CD4-positive, CD25-positive, alpha-beta regulatory T cell (primary cell): ENCODE measurements around the gene SETX. TPM values are rescaled to one million over a fixed set of nuclear protein-coding genes. Genes with fewer than 3 reads are reported as not detected.
A peak's percentile ranks its signal among the peaks of the same experiment; 100 is the strongest.

Experiments
- ATAC-seq, 2 donors: fragments of 150-1000 bp; cut with Tn5 transposase; one replicate each; pipeline ENCODE4 v1.10.0; 2021; ENCODE audit warnings: low read depth in 2 of 2, moderate number of reproducible peaks in 2 of 2, moderate library complexity in 1 of 2
- DNase-seq, 3 donors: peaks; one replicate each; pipeline versions ENCODE4 v3.0.0 to v3.0.0-alpha.2; 2012 to 2022; ENCODE audit warnings: mixed read lengths in 1 of 3
- H3K27ac ChIP-seq: one replicate; pipeline ENCODE4 v1.7.0; 2013; ENCODE audit warnings: mild to moderate bottlenecking, low read length; ENCODE audit not compliant: insufficient read depth, poor library complexity, severe bottlenecking
- H3K27me3 ChIP-seq: one replicate; pipeline ENCODE4 v1.7.0; 2013; ENCODE audit warnings: low read length; ENCODE audit not compliant: control insufficient read depth, insufficient read depth
- H3K36me3 ChIP-seq: one replicate; pipeline ENCODE4 v1.7.0; 2013; ENCODE audit warnings: mild to moderate bottlenecking, low read length, moderate library complexity; ENCODE audit not compliant: control insufficient read depth, insufficient read depth
- H3K4me1 ChIP-seq: 2 replicates; pipeline ENCODE4 v1.7.0; 2013; ENCODE audit warnings: mild to moderate bottlenecking, low read length; ENCODE audit not compliant: insufficient read depth, control insufficient read depth, poor library complexity, severe bottlenecking
- H3K4me3 ChIP-seq: one replicate; pipeline ENCODE4 v1.7.0; 2013; ENCODE audit warnings: low read depth, mild to moderate bottlenecking, low read length, moderate library complexity
- H3K9me3 ChIP-seq, 2 experiments: 1 replicate in 1 of 2; 2 replicates in 1 of 2; pipeline ENCODE4 v1.7.0; 2013; ENCODE audit warnings: low read length in 2 of 2, mild to moderate bottlenecking in 1 of 2, moderate library complexity in 1 of 2; ENCODE audit not compliant: control insufficient read depth in 2 of 2
- H3K27ac Mint-ChIP-seq, 3 donors: one replicate each; pipeline ENCODE4 v1.8.0; 2020 to 2022; ENCODE audit warnings: mild to moderate bottlenecking in 3 of 3, mixed read lengths in 3 of 3, moderate library complexity in 2 of 3
- H3K27me3 Mint-ChIP-seq: one replicate; pipeline ENCODE4 v1.8.0; 2022; ENCODE audit warnings: mild to moderate bottlenecking, mixed read lengths
- H3K36me3 Mint-ChIP-seq: one replicate; pipeline ENCODE4 v1.8.0; 2020; ENCODE audit warnings: mixed read lengths
- H3K4me1 Mint-ChIP-seq, 4 donors: one replicate each; pipeline ENCODE4 v1.8.0; 2020 to 2022; ENCODE audit warnings: mixed read lengths in 4 of 4, mild to moderate bottlenecking in 1 of 4
- H3K4me3 Mint-ChIP-seq, 4 donors: one replicate each; pipeline ENCODE4 v1.8.0; 2020 to 2022; ENCODE audit warnings: mild to moderate bottlenecking in 4 of 4, mixed read lengths in 4 of 4, moderate library complexity in 3 of 4
- H3K9me3 Mint-ChIP-seq, 7 donors: one replicate each; pipeline ENCODE4 v1.8.0; 2020 to 2022; ENCODE audit warnings: mixed read lengths in 7 of 7, mild to moderate bottlenecking in 3 of 7, moderate library complexity in 2 of 7
- polyA plus RNA-seq, 4 donors: library from polyadenylated mRNA; unstranded; fragments of 300-500 nt; fragmentation: Illumina TruSeq; gene quantifications; one replicate each; pipeline ENCODE4 v1.2.3, GENCODE V29; 2021
- total RNA-seq: library from RNA; stranded (reverse); gene quantifications from one replicate; pipeline ENCODE4 v1.2.3, GENCODE V29; 2022

The SETX gene
- total and polyA plus RNA-seq, 5 donors from 2014 or later, result 22.6 to 70.5 (median 30.6) TPM

DNA sequence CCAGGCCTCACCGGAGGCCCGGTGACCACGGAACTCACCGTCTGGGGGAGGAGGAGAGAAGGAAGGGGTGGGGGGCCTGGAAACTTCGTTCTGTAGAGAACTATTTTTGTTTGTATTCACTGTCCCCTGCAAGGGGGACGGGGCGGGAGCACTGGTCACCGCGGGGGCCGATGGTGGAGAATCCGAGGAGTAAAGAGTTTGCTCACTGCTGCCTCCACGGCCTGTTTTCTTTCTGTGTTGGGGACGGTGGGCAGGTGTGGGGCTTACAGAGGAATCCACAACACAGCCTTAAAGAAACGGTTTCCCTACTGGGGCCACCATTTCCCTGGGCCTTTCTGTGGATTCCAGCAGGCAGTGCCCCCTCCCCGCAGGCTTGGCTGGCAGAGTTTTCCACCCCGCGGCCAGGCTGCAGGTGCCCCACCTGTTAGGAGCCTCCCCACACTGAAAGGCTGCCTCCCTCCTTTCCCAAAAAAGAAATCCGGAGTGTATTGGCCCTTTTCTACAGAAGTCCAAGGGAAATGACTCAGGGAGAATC, 112.1 kb downstream of the SETX start:
- ATAC-seq, result no peak
- DNase-seq, result peak in 1 of 3 donors; percentile 18
- no peak overlapping the region for H3K27ac ChIP-seq
- H3K9me3 ChIP-seq, result no peaks in the 10 kb centered on the region
- H3K27me3 Mint-ChIP-seq, result peaks cover 17% of the 10 kb centered on the region
- H3K4me1 ChIP-seq, result peaks cover 22% of the 10 kb centered on the region
- H3K27me3 ChIP-seq, result no peaks in the 10 kb centered on the region
- no peaks in the 10 kb centered on the region for H3K36me3 Mint-ChIP-seq
- peak overlapping the region; percentile 48 for H3K4me3 ChIP-seq
- peak overlapping the region; percentile 91 to 96 (median 94) for H3K4me3 Mint-ChIP-seq
- H3K4me1 Mint-ChIP-seq, result peaks cover 0 to 21% (median 4%) of the 10 kb centered on the region in 4 donors
- peaks cover 0 to 1% (median 0%) of the 10 kb centered on the region in 7 donors for H3K9me3 Mint-ChIP-seq
- H3K36me3 ChIP-seq, result no peaks in the 10 kb centered on the region
- H3K27ac Mint-ChIP-seq, result peak overlapping the region; percentile 62 to 90 (median 89)

DNA sequence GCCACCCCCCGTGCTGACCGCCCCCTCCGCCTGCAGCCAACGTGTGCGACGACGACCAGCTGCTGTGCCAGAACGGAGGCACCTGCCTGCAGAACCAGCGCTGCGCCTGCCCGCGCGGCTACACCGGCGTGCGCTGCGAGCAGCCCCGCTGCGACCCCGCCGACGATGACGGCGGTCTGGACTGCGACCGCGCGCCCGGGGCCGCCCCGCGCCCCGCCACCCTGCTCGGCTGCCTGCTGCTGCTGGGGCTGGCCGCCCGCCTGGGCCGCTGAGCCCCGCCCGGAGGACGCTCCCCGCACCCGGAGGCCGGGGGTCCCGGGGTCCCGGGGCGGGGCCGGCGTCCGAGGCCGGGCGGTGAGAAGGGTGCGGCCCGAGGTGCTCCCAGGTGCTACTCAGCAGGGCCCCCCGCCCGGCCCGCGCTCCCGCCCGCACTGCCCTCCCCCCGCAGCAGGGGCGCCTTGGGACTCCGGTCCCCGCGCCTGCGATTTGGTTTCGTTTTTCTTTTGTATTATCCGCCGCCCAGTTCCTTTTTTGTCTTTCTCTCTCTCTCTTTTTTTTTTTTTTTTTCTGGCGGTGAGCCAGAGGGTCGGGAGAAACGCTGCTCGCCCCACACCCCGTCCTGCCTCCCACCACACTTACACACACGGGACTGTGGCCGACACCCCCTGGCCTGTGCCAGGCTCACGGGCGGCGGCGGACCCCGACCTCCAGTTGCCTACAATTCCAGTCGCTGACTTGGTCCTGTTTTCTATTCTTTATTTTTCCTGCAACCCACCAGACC, 112.8 kb downstream of the SETX start:
- peak overlapping the region; percentile 60 for H3K27ac ChIP-seq
- ATAC-seq, result no peak

DNA sequence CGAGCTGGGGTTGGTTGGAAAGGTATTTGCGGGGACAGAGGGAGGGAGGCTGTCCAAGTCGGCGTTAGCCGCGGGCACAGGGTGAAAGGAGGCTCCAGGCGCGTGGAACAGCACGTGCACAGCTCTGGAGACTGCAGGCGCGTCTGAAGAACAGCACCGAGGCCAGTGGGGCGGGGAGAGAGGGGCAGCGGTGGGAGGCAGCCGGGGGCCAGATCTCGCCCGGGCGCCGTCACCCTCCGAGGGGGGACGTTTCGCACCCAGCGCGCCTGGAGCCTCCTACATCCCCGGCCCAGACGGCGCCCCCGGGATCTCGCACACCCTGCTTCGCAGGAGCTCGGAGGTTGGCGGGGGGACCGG, 113.3 kb downstream of the SETX start:
- Histone ChIP-seq H3K4me1 (peaks cover 22% of the 10 kb centered on the region), H3K36me3 (no peaks in the 10 kb centered on the region), H3K4me3 (peak overlapping the region; percentile 66), H3K27ac (peak overlapping the region; percentile 60), H3K9me3 (no peaks in the 10 kb centered on the region), H3K27me3 (no peaks in the 10 kb centered on the region)
- Mint-ChIP-seq H3K4me3 (peak overlapping the region; percentile 95 to 100 (median 98)), H3K27me3 (peaks cover 12% of the 10 kb centered on the region), H3K9me3 (peaks cover 0 to 1% (median 0%) of the 10 kb centered on the region in 7 donors), H3K27ac (peak overlapping the region; percentile 87 to 97 (median 90)), H3K36me3 (no peaks in the 10 kb centered on the region), H3K4me1 (peaks cover 0 to 25% (median 7%) of the 10 kb centered on the region in 4 donors)
- DNase-seq (no peak), ATAC-seq (peak in 1 of 2 donors; percentile 0)

More for the DNA sequence above, 112.8 kb downstream of the SETX start:
- H3K27me3 ChIP-seq, result no peaks in the 10 kb centered on the region
- peak overlapping the region; percentile 91 to 96 (median 94) for H3K4me3 Mint-ChIP-seq
- peaks cover 0 to 21% (median 4%) of the 10 kb centered on the region in 4 donors for H3K4me1 Mint-ChIP-seq
- DNase-seq, result peak; percentile 46 to 75 (median 48)
- H3K36me3 ChIP-seq, result no peaks in the 10 kb centered on the region
- peaks cover 17% of the 10 kb centered on the region for H3K27me3 Mint-ChIP-seq
- no peaks in the 10 kb centered on the region for H3K36me3 Mint-ChIP-seq
- peak overlapping the region; percentile 48 for H3K4me3 ChIP-seq
- H3K9me3 Mint-ChIP-seq, result peaks cover 0 to 1% (median 0%) of the 10 kb centered on the region in 7 donors
- H3K27ac Mint-ChIP-seq, result peak overlapping the region; percentile 62 to 90 (median 89)
- no peaks in the 10 kb centered on the region for H3K9me3 ChIP-seq
- H3K4me1 ChIP-seq, result peaks cover 22% of the 10 kb centered on the region

DNA sequence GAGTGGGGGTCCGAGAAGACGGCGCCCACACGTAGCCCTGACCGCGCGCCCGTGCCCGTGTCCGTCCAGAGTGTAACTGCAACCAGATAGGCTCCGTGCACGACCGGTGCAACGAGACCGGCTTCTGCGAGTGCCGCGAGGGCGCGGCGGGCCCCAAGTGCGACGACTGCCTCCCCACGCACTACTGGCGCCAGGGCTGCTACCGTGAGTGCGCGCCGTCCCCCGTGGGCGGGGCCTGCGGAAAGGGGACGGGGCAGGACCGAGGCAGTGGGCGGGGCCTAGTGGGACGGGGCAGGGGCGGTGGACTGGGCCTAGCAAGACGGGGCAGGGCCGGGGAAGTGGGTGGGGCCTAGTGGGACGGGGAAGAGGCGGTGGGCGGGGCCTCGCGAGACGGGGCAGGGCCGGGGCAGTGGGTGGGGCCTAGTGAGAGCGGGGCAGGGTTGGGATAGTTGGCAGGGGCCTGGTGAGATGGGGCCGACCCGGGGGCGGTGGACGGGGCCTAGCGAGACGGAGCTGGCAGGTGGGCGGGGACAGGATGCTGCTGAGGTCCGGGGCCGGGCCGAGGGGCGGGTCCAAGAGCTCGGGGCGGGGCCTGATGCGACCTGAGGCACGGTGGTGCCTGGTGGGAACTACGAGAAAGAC, 113.8 kb downstream of the SETX start:
- Histone ChIP-seq H3K4me1 (peaks cover 22% of the 10 kb centered on the region), H3K4me3 (peak overlapping the region; percentile 66), H3K27ac (peak overlapping the region; percentile 60), H3K27me3 (no peaks in the 10 kb centered on the region), H3K36me3 (no peaks in the 10 kb centered on the region), H3K9me3 (no peaks in the 10 kb centered on the region)
- Mint-ChIP-seq H3K4me1 (peaks cover 0 to 28% (median 8%) of the 10 kb centered on the region in 4 donors), H3K9me3 (peaks cover 0 to 1% (median 0%) of the 10 kb centered on the region in 7 donors), H3K36me3 (no peaks in the 10 kb centered on the region), H3K27me3 (peaks cover 12% of the 10 kb centered on the region), H3K27ac (peak overlapping the region; percentile 87 to 97 (median 90)), H3K4me3 (peak overlapping the region; percentile 95 to 100 (median 98))
- ATAC-seq, result peak; percentile 92
- peak; percentile 99 for DNase-seq

DNA sequence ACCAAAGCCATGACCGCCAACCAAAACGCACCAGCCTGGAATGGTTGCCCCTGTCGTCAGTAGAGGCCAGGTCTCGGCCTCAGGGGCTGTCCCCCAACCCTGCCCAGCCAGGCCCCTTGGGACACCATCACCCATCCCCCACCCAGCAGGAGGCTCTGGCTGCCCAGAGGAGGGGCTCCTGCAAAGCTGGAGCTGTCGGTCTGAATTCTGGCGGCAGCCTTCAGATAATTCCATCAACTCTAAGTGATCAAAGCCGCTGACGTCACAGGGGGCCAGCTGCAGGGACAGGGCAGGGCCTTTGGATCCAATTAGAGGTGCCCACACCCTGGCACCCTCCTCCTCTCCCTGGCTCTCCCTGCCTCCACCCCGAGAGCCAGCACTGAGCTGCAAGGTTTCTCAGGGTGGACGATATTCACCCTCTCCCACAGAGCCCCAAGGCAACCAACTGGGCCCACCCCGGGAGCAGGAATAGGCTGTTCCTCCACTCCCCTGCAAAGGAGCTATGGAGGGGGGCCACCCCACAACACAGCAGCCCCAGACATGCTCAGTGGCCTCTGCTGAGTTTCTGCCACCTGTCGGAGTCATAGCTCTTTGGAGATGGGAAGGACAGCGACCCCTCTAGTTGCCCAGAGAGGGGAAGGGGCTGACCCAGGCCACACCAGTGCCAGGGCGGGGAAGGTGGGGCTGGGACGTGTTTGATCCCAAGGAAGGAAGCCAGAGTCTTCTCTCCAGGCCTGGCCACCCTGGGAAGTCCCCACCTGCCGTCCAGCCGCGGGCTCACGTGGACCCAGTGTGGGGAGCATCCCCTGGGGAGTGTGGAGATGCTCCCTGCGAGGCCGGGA, 114.6 kb downstream of the SETX start:
- Mint-ChIP-seq H3K27me3 (peaks cover 12% of the 10 kb centered on the region), H3K36me3 (no peaks in the 10 kb centered on the region), H3K27ac (peak overlapping the region in 1 of 3 donors; percentile 87), H3K4me1 (peaks cover 0 to 28% (median 8%) of the 10 kb centered on the region in 4 donors), H3K9me3 (peaks cover 0 to 1% (median 0%) of the 10 kb centered on the region in 7 donors), H3K4me3 (peak overlapping the region; percentile 43 to 100 (median 84))
- no peaks in the 10 kb centered on the region for H3K36me3 ChIP-seq
- ATAC-seq (no peak), DNase-seq (no peak)
- no peaks in the 10 kb centered on the region for H3K9me3 ChIP-seq
- peak overlapping the region; percentile 60 for H3K27ac ChIP-seq
- H3K4me1 ChIP-seq, result peaks cover 22% of the 10 kb centered on the region
- H3K4me3 ChIP-seq, result no peak overlapping the region
- H3K27me3 ChIP-seq, result no peaks in the 10 kb centered on the region

DNA sequence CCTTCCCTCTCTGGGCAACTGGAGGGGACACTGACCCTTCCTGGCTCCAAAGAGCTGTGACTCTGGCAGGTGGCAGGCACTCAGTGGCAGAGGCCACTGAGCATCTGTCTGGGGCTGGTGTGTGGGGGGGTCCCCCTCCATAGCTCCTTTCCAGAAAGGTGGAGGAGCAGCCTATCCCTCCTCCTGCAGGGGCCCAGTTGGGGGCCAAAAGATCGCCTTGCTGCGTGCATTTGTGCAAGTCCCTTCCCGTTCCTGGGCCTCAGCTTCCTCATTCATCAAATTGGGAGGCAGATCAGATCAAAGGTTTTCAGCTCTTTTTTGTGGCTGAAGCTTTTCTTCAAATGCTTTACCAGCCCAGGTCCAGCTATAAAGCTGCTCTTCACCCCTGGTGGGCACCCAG, 115.3 kb downstream of the SETX start:
- Mint-ChIP-seq H3K9me3 (peaks cover 0 to 1% (median 0%) of the 10 kb centered on the region in 7 donors), H3K4me3 (no peak overlapping the region), H3K4me1 (peaks cover 0 to 28% (median 8%) of the 10 kb centered on the region in 4 donors), H3K36me3 (no peaks in the 10 kb centered on the region), H3K27me3 (peaks cover 12% of the 10 kb centered on the region), H3K27ac (peak overlapping the region in 1 of 3 donors; percentile 59)
- DNase-seq, result no peak
- no peak overlapping the region for H3K4me3 ChIP-seq
- H3K36me3 ChIP-seq, result no peaks in the 10 kb centered on the region
- H3K27ac ChIP-seq, result no peak overlapping the region
- H3K27me3 ChIP-seq, result no peaks in the 10 kb centered on the region
- no peak for ATAC-seq
- H3K4me1 ChIP-seq, result peaks cover 22% of the 10 kb centered on the region
- H3K9me3 ChIP-seq, result no peaks in the 10 kb centered on the region

DNA sequence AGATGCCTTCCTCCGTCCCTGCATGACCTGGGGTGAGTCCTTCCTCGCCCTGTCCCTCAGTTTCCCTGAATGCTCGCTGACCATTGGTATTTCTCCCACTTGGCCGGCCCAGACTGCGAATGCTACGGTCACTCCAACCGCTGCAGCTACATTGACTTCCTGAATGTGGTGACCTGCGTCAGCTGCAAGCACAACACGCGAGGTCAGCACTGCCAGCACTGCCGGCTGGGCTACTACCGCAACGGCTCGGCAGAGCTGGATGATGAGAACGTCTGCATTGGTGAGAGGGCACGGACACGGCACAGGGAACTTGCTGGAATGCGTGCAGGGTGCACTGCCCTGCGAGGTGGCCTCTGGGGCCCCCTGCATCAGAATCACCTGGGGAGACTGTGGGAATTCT, 115.8 kb downstream of the SETX start:
- Histone ChIP-seq H3K27ac (no peak overlapping the region), H3K4me3 (no peak overlapping the region), H3K27me3 (no peaks in the 10 kb centered on the region), H3K36me3 (no peaks in the 10 kb centered on the region), H3K4me1 (peaks cover 22% of the 10 kb centered on the region), H3K9me3 (no peaks in the 10 kb centered on the region)
- Mint-ChIP-seq H3K27me3 (peaks cover 12% of the 10 kb centered on the region), H3K4me3 (no peak overlapping the region), H3K4me1 (peaks cover 0 to 28% (median 8%) of the 10 kb centered on the region in 4 donors), H3K9me3 (peaks cover 0 to 1% (median 0%) of the 10 kb centered on the region in 7 donors), H3K36me3 (no peaks in the 10 kb centered on the region), H3K27ac (no peak overlapping the region)
- DNase-seq (no peak), ATAC-seq (no peak)
